ENCODE results near the gene P2RY12. TPM values are rescaled to one million over a fixed set of nuclear protein-coding genes. Genes with fewer than 3 reads are reported as not detected.

Gene P2RY12
- total RNA-seq, 2 experiments from 2014 or later, result not detected

- CTCF ChIA-PET, result no interaction called here
- POLR2A ChIA-PET, result no interaction called here
These were observed 70.0 kb downstream of the P2RY12 start for GRCh38 chr3:151314593-151314992.

GRCh38 chr3:151314137-151314536, 70.4 kb downstream of the P2RY12 start:
- CTCF ChIA-PET, result no interaction called here
- POLR2A ChIA-PET, result interaction anchor here (0.9 kb wide), 1 partner anchor 12 kb away, joined by 3 read pairs; no protein-coding TSS in a partner anchor

GRCh38 chr3:151312972-151313371, 71.6 kb downstream of the P2RY12 start:
- ChIA-PET CTCF (no interaction called here), POLR2A (interaction anchor here (0.6 to 0.9 kb wide), 2 partner anchors 11 to 35 kb away, joined by 3 read pairs; no protein-coding TSS in a partner anchor)

- CTCF ChIA-PET, result interaction anchor here (1.4 kb wide), 1 partner anchor 18 kb away, joined by 4 read pairs; no protein-coding TSS in a partner anchor
- POLR2A ChIA-PET, result interaction anchor here (1.0 kb wide), 1 partner anchor 108 kb away, joined by 3 read pairs; no protein-coding TSS in a partner anchor
These were observed 75.0 kb downstream of the P2RY12 start for GRCh38 chr3:151309566-151309965.

GRCh38 chr3:151307583-151308488, 76.7 kb downstream of the P2RY12 start:
- ChIA-PET POLR2A (interaction anchor here (0.6 to 1.3 kb wide), 3 partner anchors 9 to 123 kb away, joined by 3 to 8 read pairs (median 3); partner anchors contain the start of gene GPR87), CTCF (interaction anchor here (1.4 kb wide), 1 partner anchor 9 kb away, joined by 5 read pairs; the partner anchor contains the start of gene GPR87)

- ChIA-PET POLR2A (interaction anchor here (0.6 to 1.3 kb wide), 3 partner anchors 9 to 123 kb away, joined by 3 to 8 read pairs (median 3); partner anchors contain the start of gene GPR87), CTCF (interaction anchor here (1.4 kb wide), 1 partner anchor 9 kb away, joined by 5 read pairs; the partner anchor contains the start of gene GPR87)
These were observed 77.4 kb downstream of the P2RY12 start for GRCh38 chr3:151307131-151307530.

- CTCF ChIA-PET, result interaction anchor here (1.2 to 2.0 kb wide), 5 partner anchors 10 to 143 kb away, joined by 3 to 7 read pairs (median 5); partner anchors contain the start of gene GPR87
- POLR2A ChIA-PET, result interaction anchor here (2.6 kb wide), 1 partner anchor 10 kb away, joined by 16 read pairs; the partner anchor contains the start of gene GPR87
These were observed 78.3 kb downstream of the P2RY12 start for GRCh38 chr3:151306168-151306810.

- POLR2A ChIA-PET, result interaction anchor here (2.6 kb wide), 1 partner anchor 11 kb away, joined by 16 read pairs; the partner anchor contains the start of gene GPR87
- CTCF ChIA-PET, result interaction anchor here (0.6 to 2.0 kb wide), 6 partner anchors 11 to 897 kb away, joined by 3 to 11 read pairs (median 6); partner anchors contain the start of gene GPR87
These were observed 78.8 kb downstream of the P2RY12 start for GRCh38 chr3:151305775-151306151.

- POLR2A ChIA-PET, result interaction anchor here (0.7 to 2.6 kb wide), 3 partner anchors 8 to 979 kb away, joined by 3 to 16 read pairs (median 3); partner anchors contain the start of gene GPR87
These were observed 79.3 kb downstream of the P2RY12 start for GRCh38 chr3:151305060-151305774.

GRCh38 chr3:151303751-151304150, 80.8 kb downstream of the P2RY12 start:
- CTCF ChIA-PET, result interaction anchor here (0.6 to 1.9 kb wide), 2 partner anchors 11 to 13 kb away, joined by 3 to 11 read pairs; partner anchors contain the start of gene GPR87
- POLR2A ChIA-PET, result no interaction called here

More at GRCh38 chr3:151305060-151305774, 79.3 kb downstream of the P2RY12 start:
- CTCF ChIA-PET, result interaction anchor here (0.6 to 2.0 kb wide), 6 partner anchors 11 to 896 kb away, joined by 3 to 11 read pairs (median 6); partner anchors contain the start of gene GPR87

- ChIA-PET POLR2A (interaction anchor here (0.6 to 0.7 kb wide), 2 partner anchors 12 to 15 kb away, joined by 3 to 4 read pairs; partner anchors contain the start of gene GPR87), CTCF (interaction anchor here (0.6 kb wide), 1 partner anchor 598 kb away, joined by 3 read pairs; no protein-coding TSS in a partner anchor)
These were observed 82.8 kb downstream of the P2RY12 start for GRCh38 chr3:151301787-151302186.

GRCh38 chr3:151300539-151300938, 84.0 kb downstream of the P2RY12 start:
- ChIA-PET POLR2A (no interaction called here), CTCF (no interaction called here)

- CTCF ChIA-PET, result no interaction called here
- POLR2A ChIA-PET, result no interaction called here
These were observed 85.5 kb downstream of the P2RY12 start for GRCh38 chr3:151299006-151299405.

GRCh38 chr3:151297429-151297828, 87.1 kb downstream of the P2RY12 start:
- CTCF ChIA-PET, result no interaction called here
- POLR2A ChIA-PET, result no interaction called here

GRCh38 chr3:151296226-151296625, 88.3 kb downstream of the P2RY12 start:
- POLR2A ChIA-PET, result no interaction called here
- CTCF ChIA-PET, result no interaction called here

GRCh38 chr3:151293127-151293526, 91.4 kb downstream of the P2RY12 start:
- ChIA-PET POLR2A (interaction anchor here (0.7 kb wide), 1 partner anchor 1021 kb away, joined by 3 read pairs; no protein-coding TSS in a partner anchor), CTCF (interaction anchor here (1.5 kb wide), 1 partner anchor 9 kb away, joined by 4 read pairs; no protein-coding TSS in a partner anchor)

GRCh38 chr3:151290673-151291072, 93.9 kb downstream of the P2RY12 start:
- ChIA-PET POLR2A (no interaction called here), CTCF (interaction anchor here (0.8 kb wide), 1 partner anchor 13 kb away, joined by 5 read pairs; the partner anchor contains the start of gene P2RY14)

- ChIA-PET CTCF (interaction anchor here (1.3 kb wide), 1 partner anchor 62 kb away, joined by 4 read pairs; no protein-coding TSS in a partner anchor), POLR2A (no interaction called here)
These were observed 95.1 kb downstream of the P2RY12 start for GRCh38 chr3:151289445-151289844.

Data from activated CD8-positive, alpha-beta memory T cell treated with anti-CD3 and anti-CD28 coated beads for 36 hours (primary cell).